Measurements from ENCODE around the gene ID2. TPM values are rescaled to one million over a fixed set of nuclear protein-coding genes. Genes with fewer than 3 reads are reported as not detected.

Gene ID2
- total RNA-seq, 1 donor from 2014 or later: 11.6 TPM

GRCh38 chr2:8669157-8669817 is 12.6 kb upstream of the ID2 start:
- no peaks in the 10 kb centered on the region for H3K36me3 ChIP-seq (ENCODE audit: control insufficient read depth, insufficient read depth, low read length)
- peaks cover 2% of the 10 kb centered on the region for H3K27me3 ChIP-seq (ENCODE audit: control insufficient read depth, insufficient read depth, low read length)
- DNase-seq (ENCODE audit: low read depth): no peak
- H3K4me3 ChIP-seq (ENCODE audit: low read depth, low read length): no peak overlapping the region
- FAIRE-seq: no peak
- no peak for TF ChIP-seq CTCF (IDR thresholded peaks at IDR 0.05; ENCODE audit: insufficient read depth, low read length, severe bottlenecking)

- no peak for TF ChIP-seq CTCF (IDR thresholded peaks at IDR 0.05; ENCODE audit: insufficient read depth, low read length, severe bottlenecking)
- Histone ChIP-seq H3K36me3 (ENCODE audit: control insufficient read depth, insufficient read depth, low read length) (no peaks in the 10 kb centered on the region), H3K4me3 (ENCODE audit: low read depth, low read length) (no peak overlapping the region), H3K27me3 (ENCODE audit: control insufficient read depth, insufficient read depth, low read length) (peaks cover 6% of the 10 kb centered on the region)
- FAIRE-seq (no peak), DNase-seq (ENCODE audit: low read depth) (no peak)
These were observed 11.3 kb upstream of the ID2 start for GRCh38 chr2:8670580-8670979.

DNA sequence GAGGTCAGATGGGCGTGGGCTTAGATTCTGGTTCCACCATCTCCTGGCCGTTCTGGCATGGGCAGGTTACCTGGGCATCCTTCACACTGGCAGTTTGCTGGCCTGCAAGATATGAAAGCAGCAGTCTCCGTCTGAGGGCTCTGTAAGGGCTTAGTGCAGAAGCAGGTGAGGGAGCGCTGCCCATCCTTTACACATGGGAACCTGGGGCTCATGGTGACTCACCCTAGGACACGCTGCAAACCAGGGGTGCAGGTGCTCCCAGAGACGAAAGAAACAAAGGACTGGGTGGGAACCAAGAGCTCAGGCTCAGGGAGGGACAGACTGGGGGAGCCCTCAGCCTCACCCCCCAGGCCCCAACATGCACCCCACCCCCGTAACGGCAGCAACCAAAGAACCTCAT is 10.7 kb upstream of the ID2 start:
- no peak for TF ChIP-seq CTCF (IDR thresholded peaks at IDR 0.05; ENCODE audit: insufficient read depth, low read length, severe bottlenecking)
- DNase-seq (ENCODE audit: low read depth) (no peak), FAIRE-seq (no peak)

DNA sequence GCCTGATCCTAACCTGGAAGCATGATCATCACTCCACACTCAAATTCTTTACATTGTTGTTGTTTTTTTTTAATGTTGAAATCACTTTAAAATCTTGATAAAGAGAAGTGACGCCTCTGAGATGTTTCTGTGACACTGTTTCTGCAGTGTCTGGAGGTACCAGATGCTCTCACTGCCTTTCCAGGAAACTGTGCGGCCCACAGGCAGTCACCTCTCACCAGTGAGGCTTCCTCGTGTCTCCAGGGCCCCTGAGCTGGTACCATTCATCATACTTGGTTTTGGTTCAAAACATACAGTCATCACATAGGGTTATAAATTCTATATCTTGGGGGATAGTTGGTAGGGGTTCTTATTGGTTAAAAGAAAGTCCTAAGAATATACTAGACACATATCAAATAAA is 10.1 kb upstream of the ID2 start:
- no peak for TF ChIP-seq CTCF (IDR thresholded peaks at IDR 0.05; ENCODE audit: insufficient read depth, low read length, severe bottlenecking)
- no peak for FAIRE-seq
- no peak overlapping the region for H3K4me3 ChIP-seq (ENCODE audit: low read depth, low read length)
- H3K27me3 ChIP-seq (ENCODE audit: control insufficient read depth, insufficient read depth, low read length): peaks cover 17% of the 10 kb centered on the region
- H3K36me3 ChIP-seq (ENCODE audit: control insufficient read depth, insufficient read depth, low read length): no peaks in the 10 kb centered on the region
- DNase-seq (ENCODE audit: low read depth): no peak

More for the DNA sequence above, 10.7 kb upstream of the ID2 start:
- Histone ChIP-seq H3K4me3 (ENCODE audit: low read depth, low read length) (no peak overlapping the region), H3K36me3 (ENCODE audit: control insufficient read depth, insufficient read depth, low read length) (no peaks in the 10 kb centered on the region), H3K27me3 (ENCODE audit: control insufficient read depth, insufficient read depth, low read length) (peaks cover 11% of the 10 kb centered on the region)

DNA sequence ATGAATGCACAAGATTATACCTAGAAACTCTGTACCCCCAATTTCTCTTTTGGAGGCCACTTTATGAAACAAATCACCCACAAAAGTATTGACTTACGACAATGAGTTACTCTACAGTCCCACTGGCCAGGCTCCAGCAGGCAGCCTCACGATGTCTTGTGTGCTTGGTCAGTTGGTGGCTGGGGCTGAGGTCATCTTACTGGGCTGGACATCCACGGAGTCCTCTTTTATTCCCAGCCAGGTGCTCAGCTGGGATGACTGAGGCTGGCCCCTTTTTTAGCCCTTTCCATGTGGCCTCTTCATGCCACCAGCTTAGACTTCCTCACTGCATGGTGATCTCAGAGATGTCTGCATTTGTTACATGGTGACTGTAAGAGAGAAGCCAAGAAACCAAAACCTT is 8.9 kb upstream of the ID2 start:
- Histone ChIP-seq H3K27me3 (ENCODE audit: control insufficient read depth, insufficient read depth, low read length) (peaks cover 26% of the 10 kb centered on the region), H3K36me3 (ENCODE audit: control insufficient read depth, insufficient read depth, low read length) (no peaks in the 10 kb centered on the region), H3K4me3 (ENCODE audit: low read depth, low read length) (no peak overlapping the region)
- TF ChIP-seq CTCF (IDR thresholded peaks at IDR 0.05; ENCODE audit: insufficient read depth, low read length, severe bottlenecking): no peak
- DNase-seq (ENCODE audit: low read depth): no peak
- FAIRE-seq: no peak

- Histone ChIP-seq H3K4me3 (ENCODE audit: low read depth, low read length) (no peak overlapping the region), H3K27me3 (ENCODE audit: control insufficient read depth, insufficient read depth, low read length) (peaks cover 25% of the 10 kb centered on the region), H3K36me3 (ENCODE audit: control insufficient read depth, insufficient read depth, low read length) (no peaks in the 10 kb centered on the region)
- no peak for TF ChIP-seq CTCF (IDR thresholded peaks at IDR 0.05; ENCODE audit: insufficient read depth, low read length, severe bottlenecking)
- no peak for DNase-seq (ENCODE audit: low read depth)
- no peak for FAIRE-seq
These were observed 8.5 kb upstream of the ID2 start for GRCh38 chr2:8673381-8673780.
